Measurements from ENCODE around the gene FAM174B.

FAM174B gene

GRCh38 chr15:92574566-92574965 is 81.0 kb downstream of the FAM174B start:
- DNase-seq (ENCODE audit: low read depth in 1 of 2, low spot score in 1 of 2): no peak

- no peak for DNase-seq (ENCODE audit: low read depth in 1 of 2, low spot score in 1 of 2)
Observed at GRCh38 chr15:92574161-92574560, 81.4 kb downstream of the FAM174B start.

GRCh38 chr15:92571824-92572223 is 83.8 kb downstream of the FAM174B start:
- no peak for DNase-seq (ENCODE audit: low read depth in 1 of 2, low spot score in 1 of 2)

GRCh38 chr15:92570391-92570790 is 85.2 kb downstream of the FAM174B start:
- DNase-seq (ENCODE audit: low read depth in 1 of 2, low spot score in 1 of 2): no peak

- DNase-seq (ENCODE audit: low read depth in 1 of 2, low spot score in 1 of 2): no peak
Observed at GRCh38 chr15:92569778-92570177, 85.8 kb downstream of the FAM174B start.
